HG03521 (cell line): ENCODE data around the gene KCTD14.
"Not testable (repeated sequence)": the region's sequence is repeated elsewhere in the genome, so short reads cannot be mapped to it uniquely, and the experiment has no call there.

ENCODE experiments used
- ATAC-seq: cut with Tn5 transposase; IDR thresholded peaks from one replicate; pipeline ENCODE4 v1.9.1; 2021; ENCODE audit warnings: mild to moderate bottlenecking, moderate library complexity; ENCODE audit not compliant: unreplicated experiment

The KCTD14 gene, protein sequence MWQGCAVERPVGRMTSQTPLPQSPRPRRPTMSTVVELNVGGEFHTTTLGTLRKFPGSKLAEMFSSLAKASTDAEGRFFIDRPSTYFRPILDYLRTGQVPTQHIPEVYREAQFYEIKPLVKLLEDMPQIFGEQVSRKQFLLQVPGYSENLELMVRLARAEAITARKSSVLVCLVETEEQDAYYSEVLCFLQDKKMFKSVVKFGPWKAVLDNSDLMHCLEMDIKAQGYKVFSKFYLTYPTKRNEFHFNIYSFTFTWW

DNA sequence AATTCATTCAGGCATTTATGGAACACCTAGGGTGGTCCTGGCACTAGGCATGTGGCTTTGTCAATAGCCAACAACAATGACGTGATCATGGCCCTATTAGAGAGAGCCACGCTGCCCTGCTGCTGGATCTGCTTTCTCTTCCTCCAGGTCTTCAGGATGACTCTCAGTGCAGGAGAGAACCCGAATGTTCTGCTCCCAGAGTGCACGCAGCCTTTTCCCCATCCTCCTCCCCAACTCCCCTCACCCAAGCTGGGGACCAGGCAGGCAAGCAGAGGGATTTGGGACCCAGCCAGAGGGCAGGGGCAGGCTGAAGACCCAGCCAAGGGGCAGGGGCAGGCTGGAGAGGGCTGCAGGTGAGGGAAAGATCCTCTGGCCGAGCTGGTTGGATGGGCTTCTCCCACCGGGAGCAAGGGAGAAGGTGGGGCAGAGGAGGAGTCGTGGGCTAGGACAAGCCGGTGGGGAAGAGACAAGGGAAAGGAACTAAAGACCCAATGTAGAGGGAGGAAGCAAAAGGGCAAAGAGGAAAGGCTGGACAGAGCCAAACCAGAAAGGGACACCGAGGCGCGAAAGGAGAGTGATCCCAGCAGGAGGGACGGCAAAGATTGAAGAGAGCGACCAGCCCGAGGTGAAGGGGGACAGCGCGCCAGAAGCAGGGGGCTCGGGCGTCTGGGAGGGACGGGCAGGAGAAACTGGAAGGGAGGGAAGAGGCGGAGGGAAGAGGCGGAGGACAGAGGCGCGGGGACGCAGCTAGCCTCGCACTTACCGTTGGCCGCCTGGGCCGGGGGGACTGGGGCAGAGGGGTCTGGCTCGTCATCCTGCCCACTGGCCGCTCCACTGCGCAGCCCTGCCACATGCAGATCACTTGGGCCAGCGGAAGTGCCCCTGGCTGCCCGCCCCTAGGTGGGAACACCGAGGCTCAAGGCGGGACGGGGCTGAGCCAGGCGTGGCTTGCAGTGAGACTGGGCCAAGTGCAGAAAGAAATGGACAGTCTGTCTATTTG is at the start of gene KCTD14:
KCTD14 (minus strand) TSS at position 880 of the 1,000 bp plus-strand sequence; CDS start at position 853, 27 bp downstream.
- ATAC-seq = no peak

DNA sequence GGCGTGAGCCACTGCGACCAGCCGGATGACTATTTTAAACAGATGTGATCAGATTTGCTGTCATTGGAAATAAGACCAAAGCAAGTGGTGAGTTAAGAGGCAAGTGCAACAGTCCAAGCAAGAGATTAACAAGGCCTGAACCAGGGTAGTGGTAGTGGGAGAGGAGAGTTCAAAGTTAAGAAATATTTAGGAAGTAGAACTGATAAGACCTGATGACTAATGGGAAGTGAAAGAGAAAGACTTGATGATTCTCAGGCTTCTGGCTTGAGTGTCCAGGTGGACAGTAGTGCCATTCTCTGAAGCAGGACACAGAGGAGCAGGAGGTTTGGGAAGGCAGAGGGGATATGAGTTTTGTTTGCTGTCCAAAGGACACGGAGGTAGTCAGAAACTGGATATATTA is 49.4 kb upstream of the KCTD14 start:
- no peak for ATAC-seq

DNA sequence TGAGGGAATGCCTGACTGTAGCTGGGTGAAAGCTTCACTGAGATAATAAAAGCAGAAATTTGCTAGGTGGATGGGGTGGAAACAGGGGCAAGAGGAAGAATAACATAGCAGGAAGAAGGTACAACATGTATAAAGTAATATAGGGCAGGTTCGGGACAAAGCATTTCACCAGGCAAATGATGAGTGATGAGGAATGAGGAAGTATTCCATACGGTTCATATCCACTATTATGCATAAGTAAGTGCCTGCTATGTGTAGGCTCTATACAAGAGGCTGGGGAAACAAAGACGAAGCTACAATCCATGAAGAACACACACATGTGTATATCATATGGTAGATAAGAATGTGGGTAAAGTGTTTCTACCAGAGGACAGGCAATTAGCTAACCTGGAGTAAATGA is 48.6 kb upstream of the KCTD14 start:
- ATAC-seq = no peak

DNA sequence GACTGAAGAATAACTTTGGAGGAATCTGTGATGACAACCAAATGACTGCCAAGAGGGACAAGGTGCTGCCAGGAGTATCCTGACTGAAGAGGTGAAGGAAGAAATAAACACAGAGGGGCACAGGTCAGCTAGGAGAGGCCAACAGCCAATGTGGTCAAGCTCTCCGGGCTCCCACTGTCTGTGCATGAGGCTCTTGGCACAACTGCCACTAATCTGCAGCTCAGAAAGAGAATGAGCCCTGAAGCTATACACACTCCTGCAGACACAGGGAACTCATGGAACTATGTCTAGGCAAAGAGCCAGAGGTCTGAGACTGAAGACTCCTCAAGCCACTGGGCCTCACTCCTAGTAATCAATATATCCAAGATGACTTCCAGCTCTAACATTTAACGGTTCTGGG is 47.5 kb upstream of the KCTD14 start:
- no peak for ATAC-seq

DNA sequence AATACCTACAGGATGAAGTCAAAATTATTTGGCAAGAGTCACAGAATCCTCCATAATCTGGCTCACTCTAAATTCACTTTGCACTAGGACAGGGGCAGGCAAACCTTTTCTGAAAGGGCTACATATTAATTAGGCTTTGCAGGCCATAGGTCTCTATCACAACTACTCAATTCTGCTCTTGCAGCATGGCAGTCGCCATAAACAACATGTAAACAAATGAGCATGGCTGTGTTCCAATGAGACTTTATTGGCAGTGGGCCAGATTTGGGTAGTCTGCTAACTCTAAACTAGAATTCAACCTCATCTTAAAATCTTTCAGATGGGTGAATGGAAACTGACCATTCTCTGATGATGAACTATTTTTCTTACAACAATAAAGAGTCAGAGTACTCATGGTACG is 46.4 kb upstream of the KCTD14 start:
- ATAC-seq = no peak

DNA sequence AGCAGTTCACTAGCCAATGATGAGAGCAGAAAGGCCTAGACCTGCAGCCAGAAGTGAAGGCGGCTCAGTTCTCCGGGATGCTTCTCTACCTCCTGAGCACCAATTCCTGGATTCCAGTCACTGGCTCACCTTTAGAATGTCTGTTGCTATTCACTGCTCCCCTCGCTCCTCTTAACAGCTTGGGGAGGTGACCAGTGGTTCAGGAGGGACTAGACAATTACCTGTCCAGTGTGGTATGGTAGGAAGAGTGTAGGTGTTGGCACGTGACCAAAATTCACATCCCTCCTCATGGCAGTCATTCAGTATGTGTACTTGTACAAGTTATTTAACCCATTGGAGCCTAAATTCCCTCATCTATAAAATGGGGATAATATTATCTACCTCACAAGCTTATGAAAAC is 44.6 kb upstream of the KCTD14 start:
- no peak for ATAC-seq

DNA sequence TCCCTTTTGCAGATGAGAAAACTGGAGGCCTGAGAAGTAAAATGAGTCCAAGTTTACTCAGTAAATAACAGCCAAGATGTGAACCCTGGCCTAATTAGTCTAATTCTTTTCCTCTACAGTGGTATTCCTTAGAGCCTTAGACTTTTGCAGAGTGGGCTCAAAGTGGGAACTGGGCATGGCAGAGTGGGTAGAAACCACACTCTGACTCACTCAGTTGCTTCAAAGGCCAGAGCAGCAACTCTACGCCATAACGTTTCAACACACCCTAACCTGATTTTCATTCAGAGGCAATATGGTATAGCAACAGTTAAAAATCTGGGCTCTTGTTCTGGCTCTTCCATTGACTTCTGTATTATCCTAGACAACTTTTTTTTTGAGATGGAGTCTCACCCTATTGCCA is 43.4 kb upstream of the KCTD14 start:
- no peak for ATAC-seq

DNA sequence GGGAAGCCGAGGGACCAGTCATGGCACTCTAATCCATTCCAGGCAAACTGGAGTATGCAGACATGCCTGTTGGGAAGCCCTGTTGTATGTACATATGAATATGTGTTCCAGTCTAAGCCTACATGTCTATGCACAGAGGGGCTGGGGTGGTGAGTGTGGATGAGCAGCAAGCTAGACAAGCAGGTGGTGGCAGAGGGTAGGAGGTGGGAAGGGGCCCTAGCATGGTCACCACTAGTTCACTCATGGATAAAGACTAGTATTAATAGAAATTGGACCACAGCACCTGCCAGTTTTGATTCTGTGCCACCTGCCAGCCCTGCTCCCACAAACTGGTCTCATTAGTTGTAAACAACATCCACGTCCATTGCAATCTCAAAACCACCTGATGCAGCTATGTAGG is 42.1 kb upstream of the KCTD14 start:
- no peak for ATAC-seq

DNA sequence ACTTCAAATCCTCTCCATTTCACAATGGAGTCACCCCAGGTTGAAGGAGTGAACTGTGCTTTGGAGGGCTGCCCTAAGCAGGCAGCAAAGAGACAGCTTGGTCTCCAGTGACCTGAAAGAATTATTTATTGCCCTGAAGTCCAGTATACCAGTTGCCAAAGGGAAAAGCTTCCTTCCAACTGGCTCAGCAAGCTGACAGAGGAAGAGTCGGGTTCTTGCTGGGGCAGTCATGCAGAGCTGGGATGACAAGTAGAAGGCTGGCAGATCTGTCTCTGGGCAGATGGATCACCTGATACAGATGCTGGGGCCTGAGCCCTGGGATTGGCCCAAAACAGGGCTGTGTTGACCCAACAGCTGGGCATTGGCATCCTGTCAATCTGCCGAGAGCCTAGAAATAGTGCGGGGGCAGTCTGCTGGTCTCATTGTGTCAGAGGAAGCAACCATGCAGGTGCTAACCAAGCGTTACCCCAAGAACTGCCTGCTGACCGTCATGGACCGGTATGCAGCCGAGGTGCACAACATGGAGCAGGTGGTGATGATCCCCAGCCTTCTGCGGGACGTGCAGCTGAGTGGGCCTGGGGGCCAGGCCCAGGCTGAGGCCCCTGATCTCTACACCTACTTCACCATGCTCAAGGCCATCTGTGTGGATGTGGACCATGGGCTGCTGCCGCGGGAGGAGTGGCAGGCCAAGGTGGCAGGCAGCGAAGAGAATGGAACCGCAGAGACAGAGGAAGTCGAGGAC is 40.5 kb upstream of the KCTD14 start, which contains the start of gene THRSP:
THRSP (plus strand) TSS at position 422 of the 742 bp plus-strand sequence; CDS start at position 443, 21 bp downstream.
- no peak for ATAC-seq

DNA sequence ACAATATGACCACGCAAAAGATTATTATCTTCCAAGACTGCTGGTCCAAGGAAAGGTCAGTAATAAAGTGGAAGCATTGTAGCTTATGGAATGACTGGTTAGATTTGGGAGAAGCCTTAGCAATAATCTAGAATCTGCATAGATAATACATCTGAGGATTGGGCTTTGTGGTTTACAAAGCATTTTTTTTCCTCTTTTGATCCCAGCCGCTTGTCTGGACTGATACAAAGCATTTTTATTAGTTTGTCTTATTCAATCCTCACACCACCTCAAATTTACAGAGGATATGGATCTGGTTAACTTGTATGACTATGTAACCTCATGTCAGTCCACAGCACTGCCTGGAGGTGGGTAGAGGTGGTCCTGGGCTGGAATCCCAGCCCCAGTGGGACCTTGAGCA is 39.6 kb upstream of the KCTD14 start:
- ATAC-seq = no peak

DNA sequence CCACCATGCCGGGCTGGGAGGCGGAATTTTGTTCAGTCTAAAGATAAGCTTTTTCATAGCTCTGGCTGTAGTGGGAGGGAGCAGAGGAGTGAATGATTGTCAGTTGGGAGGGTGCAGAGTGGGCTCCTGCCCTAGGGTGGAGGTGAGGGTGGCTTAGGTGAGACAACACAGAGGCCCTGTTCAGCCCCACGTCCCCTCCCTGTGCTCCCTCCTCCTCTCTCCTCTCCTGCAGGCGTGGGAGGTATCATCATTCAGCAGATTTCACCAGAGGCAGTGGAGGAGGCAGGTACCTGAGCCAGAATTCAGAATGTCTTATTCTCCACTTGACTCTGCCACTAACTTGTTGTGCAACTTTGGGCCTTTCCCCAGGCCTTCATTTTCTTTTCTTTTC is 38.8 kb upstream of the KCTD14 start:
- no peak for ATAC-seq

DNA sequence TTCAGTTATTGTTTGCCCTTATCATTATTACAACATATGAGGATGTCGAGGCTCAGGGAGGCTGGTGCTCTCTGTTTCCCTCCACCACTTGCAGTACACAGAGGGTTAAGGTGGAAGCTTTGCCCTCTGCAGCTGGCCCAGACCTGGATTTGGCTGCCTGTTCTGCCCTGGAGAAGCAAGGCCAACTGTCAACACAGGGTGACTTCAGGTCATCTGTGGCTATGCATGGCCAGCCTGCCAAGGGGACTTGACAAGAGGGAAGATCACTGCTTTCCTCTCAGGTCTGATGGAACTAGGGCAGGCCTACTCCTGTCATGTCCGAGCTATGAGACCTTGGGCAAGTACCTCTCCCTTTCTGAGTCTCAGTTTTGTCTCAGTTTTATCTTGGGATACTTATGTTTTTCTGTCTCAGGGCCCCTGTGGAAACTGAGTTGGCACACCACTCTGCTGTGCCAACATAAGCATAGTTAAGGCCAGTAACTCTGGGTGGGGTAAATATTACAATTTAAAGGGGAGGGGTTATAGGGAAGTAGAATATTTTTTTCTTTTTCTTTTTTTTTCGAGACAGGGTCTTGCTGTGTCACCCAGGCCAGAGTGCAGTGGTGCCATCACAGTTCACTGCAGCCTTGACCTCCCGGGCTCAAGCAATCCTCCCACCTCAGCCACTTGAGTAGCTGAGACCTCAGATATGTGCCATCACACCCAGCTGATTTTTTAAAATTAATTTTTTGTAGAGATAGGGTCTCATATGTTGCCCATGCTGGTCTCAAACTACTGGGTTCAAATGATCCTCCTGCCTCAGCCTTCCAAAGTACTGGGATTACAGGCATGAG is 38.2 kb upstream of the KCTD14 start:
- no peak for ATAC-seq

DNA sequence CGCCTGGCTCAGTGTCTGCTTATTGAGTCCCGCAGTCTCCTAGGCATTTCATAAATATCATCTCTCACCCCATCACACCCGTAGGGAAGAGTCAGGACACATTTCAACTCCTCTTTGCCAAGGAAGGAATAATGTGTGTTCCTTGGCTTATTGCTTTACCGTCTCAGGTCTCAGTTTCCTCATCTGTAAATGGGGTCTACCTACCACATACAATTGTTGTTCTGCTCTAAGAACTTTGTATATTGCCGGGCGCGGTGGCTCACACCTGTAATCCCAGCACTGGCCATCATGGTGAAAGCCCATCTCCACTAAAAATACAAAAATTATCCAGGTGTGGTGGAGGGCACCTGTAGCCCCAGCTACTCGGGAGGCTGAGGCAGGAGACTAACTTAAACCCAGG is 37.5 kb upstream of the KCTD14 start:
- ATAC-seq = no peak

DNA sequence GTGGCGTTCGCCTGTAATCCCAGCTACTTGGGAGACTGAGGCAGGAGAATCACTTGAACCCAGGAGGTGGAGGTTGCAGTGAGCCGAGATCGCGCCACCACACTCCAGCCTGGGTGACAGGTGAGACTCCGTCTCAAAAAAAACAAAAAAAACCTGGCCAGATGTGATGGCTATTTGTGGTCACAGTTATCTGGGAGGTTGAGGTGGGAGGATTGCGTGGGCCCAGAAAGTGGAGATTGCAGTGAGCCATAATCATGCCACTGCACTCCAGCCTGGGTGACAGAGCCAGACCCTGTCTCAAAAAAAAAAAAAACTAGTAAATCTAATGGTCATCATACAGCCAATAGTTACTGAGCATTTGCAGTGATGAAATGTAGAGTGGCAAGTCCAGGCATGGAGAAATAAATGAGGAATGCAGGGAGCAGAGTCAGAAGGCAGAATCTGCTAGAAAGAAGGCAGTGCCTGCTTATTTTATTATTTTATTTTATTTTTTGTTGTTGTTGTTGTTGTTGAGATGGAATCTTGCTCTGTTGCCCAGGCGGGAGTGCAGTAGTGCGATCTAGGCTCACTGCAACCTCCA is 36.8 kb upstream of the KCTD14 start:
- ATAC-seq = not testable (repeated sequence)

DNA sequence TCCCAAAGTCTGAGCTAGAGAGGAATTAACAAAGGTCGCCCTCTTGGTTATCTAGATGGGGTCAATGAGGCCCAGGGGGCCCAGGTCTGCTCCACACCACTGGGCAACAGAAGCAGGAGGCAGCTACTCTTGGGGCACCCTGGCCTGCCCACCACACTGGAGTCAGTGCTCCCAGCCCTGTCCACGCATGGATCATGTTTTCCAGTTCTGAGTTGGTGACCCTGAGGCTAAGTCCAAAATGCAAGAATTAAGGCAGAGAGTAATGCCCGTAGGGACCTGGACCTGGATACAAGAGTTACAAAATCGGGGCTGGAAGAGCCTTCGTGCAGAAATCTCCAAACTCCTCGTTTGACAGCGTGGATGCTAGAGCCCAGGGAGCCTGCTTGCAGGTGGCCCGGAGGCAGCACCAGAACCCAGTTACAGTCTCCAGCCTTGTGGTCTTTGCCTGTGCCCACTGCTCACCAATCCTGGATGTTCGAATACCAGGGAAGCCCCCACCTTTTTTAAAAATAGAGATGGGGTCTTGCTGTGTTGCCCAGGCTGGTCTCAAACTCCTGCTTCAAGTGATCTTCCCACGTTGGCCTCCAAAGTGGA is 34.5 kb upstream of the KCTD14 start:
- ATAC-seq = no peak

DNA sequence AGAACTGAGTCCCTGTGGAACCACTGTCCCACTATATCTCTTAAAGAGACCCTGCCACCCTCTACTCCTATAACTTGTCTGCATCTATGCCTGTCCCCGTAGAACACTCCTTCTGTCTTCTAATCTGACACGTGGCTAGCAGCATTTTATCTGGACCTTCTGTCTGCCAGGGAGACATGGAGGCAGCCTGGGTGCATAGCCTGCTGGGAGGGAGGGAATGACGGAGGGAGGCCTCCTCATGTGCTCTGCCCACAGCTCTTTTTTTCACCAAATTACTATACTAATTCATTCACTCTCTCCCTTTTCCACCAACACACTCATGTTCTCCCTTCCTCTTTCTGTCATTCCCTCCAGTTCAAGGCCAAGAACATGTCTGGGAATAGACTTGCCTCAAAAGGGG is 33.0 kb upstream of the KCTD14 start:
- ATAC-seq = no peak

DNA sequence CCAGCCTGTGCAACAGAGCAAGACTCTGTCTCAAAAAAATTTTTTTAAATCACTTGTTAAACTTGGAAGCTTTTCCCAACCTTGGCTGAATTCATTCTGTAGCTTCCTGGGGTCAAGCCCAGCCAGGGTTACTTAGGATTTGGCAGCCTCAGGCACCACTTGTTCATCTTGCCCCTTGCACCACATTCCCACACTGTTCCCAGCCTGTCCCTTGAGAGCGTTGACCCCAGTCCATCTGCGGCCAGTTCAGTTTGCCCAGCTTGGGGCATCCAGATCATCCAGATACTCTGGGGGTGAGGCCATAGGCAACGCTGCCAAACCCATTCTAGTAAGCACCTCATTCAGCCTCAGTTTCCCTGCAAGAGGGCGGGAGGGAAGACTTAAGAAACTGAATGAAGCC is 31.9 kb upstream of the KCTD14 start:
- ATAC-seq = no peak

DNA sequence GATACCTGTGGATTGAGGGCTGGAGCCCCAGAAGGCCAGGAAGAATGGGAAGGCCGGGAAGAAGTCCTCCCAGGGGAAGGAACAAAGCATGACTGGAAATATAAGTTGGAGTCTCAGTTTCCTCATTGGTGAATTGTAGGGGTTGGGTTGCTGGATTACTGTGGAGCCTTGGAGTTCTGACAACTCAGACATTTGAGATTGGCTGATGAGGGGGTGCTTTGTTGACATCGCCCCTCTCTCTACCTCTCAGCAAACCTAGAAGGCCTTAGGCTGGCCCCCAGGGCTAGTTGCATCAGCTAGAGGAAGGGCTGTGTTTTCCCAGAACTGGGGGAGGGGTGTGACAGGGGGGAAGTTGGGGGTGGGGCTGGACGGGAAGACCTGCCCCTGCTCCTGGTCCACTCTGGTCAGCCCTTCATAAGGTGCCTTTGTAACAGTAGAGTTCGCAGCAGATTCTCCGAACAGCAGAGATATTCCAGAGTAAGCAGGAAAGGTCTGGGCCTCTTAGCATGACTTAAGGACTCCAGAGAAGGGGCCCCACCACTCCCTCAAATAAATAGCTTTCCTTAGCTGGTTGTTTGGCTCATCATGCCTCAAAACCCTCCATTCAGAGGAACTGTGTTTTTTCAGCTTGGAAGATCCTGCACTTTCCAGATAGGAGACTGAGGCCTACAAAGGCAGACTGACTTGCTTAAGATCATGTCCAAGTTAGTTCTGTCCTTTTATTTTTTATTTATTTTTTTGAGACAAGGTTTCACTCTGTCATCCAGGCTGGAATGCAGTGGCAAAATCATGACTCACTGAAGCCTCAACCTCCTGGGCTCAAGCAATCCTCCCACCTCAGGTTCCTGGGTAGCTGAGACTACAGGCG is 28.1 kb upstream of the KCTD14 start:
- ATAC-seq = no peak

DNA sequence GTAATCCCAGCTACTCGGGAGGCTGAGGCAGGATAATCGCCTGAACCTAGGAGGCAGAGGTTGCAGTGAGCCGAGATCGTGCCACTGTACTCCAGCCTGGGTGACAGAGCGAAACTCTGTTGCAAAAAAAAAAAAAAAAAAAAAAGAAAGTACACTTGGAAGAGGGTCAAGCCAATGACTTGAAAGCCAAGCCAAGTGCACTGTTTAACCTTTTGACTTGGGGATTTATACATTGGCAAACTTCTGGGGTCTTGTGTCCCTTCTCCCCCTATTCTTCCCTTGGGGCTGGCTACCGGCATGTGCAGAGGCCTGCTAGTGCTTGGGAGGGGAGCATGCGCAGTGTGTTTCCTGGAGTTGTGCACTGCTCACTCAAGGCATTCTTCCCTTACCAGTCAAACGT is 26.3 kb upstream of the KCTD14 start:
- no peak for ATAC-seq
